HG03095 (cell line): ENCODE data around the gene UGT8.
"Not testable (repeated sequence)": the region's sequence is repeated elsewhere in the genome, so short reads cannot be mapped to it uniquely, and the experiment has no call there.

ENCODE experiments used
- ATAC-seq: cut with Tn5 transposase; IDR thresholded peaks from one replicate; pipeline ENCODE4 v1.9.1; 2021; ENCODE audit warnings: moderate library complexity; ENCODE audit not compliant: unreplicated experiment

The UGT8 gene, protein sequence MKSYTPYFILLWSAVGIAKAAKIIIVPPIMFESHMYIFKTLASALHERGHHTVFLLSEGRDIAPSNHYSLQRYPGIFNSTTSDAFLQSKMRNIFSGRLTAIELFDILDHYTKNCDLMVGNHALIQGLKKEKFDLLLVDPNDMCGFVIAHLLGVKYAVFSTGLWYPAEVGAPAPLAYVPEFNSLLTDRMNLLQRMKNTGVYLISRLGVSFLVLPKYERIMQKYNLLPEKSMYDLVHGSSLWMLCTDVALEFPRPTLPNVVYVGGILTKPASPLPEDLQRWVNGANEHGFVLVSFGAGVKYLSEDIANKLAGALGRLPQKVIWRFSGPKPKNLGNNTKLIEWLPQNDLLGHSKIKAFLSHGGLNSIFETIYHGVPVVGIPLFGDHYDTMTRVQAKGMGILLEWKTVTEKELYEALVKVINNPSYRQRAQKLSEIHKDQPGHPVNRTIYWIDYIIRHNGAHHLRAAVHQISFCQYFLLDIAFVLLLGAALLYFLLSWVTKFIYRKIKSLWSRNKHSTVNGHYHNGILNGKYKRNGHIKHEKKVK

DNA sequence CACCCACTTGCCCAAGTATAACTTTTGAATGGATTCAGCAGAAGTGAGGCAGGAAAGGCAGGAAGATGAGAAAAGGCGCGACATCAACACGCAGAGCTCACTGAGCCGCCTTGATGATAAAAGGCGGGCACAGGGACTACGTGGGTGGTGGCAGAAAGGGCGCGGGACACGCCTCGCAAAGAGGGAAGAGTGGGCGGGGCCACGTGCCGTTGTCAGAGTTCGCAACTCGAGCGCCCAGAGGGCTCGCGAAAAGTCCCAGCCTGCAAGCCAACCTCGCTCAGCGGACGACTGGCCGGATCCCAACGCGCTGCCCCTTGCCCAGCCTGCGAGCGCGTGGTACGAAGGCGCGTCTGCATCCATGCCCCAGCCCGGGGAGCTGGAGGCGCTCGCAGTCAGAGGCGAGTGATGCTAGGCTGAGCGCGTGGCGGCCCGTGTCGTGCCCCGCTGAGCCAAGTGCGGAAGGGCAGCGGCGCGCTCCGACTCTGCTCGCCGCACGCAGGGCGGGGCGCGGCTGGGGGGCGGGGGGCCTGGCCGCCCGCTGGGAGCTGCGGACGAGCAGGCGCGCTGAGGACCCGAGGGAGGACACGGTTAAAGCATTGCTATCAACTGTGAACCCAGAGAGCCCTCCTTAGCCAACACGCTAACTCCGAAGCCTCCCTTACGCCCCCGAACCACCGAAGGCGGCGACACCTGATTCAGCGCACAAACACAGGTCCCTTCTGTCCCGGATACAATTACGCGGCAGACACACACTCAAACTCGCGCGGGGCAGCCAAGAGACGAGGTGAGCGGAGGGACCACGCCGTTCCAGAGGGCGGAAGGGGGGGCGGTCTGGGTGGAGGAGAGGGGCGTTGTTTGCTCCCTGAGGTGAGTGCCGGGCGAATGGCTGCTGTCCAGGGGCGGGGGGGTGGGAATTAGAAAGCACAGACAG, at the start of gene UGT8:
UGT8 (plus strand) TSS at position 617 of the 931 bp plus-strand sequence. CDS start 24,074 bp downstream, outside the sequence.
- no peak for ATAC-seq

DNA sequence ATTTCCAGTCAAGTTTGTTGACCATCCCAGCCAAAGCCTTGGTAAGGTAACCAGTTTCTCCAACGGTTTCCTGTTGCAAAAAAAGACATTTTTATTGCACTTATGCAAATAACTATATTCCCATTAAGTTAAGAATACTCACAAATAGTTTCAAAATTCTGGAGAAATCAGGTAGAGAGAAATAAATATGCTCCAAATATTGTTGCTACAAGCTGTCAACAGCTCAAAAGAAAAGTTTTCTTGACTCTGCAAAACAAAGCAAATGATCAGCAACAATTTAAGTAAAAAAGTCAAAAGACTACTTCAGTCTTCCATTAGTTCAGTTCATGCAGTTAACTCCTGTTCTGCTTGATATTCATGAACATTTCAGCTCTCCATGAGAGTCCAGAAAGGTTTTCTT, 49.0 kb upstream of the UGT8 start:
- no peak for ATAC-seq

DNA sequence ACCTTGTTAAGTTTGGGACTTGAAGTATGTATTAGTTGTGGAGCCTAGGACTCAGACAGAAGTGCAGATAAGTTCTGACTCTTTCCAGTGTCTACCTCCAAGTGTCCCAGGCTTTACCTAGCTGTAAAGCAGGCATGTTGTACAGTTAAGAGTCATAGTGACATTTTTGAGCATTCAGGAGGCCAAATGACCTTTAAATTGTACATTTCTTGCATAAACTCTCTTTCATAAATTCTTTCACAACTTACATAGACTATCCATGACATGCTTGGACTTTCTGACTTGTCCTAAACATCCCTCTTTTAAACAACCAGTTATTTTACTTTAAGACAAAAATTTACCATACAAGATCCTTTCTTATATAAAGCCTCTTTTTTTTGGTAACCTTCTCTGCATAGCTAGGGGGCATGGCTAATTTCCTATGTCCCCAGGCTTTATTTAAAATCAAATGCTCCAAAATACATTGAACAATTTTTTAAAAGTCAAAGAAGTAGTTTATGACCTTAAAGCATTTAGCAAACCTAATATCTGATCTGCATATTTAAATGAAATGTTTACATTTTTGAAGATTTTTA, 40.1 kb upstream of the UGT8 start:
- ATAC-seq = no peak

DNA sequence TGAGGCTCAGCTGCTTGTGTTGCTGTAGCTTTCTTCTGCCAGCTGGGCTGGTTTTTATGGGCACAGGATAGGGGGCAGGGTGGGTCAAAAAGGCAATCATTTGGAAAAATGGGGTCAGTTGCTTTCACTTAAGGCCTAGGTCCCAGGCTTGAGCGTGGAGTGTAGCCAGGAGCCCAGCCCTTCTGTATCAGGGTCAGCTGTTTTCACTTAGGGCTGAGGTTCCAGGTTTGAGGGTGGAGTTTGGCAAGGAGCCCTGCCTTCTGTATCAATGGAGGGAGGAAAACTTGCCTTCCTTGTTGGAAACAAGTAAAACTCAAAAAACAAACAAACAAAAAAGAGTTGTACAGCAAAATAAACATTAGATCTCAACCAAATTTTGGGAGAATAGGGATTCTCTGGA, 37.0 kb upstream of the UGT8 start:
- no peak for ATAC-seq

DNA sequence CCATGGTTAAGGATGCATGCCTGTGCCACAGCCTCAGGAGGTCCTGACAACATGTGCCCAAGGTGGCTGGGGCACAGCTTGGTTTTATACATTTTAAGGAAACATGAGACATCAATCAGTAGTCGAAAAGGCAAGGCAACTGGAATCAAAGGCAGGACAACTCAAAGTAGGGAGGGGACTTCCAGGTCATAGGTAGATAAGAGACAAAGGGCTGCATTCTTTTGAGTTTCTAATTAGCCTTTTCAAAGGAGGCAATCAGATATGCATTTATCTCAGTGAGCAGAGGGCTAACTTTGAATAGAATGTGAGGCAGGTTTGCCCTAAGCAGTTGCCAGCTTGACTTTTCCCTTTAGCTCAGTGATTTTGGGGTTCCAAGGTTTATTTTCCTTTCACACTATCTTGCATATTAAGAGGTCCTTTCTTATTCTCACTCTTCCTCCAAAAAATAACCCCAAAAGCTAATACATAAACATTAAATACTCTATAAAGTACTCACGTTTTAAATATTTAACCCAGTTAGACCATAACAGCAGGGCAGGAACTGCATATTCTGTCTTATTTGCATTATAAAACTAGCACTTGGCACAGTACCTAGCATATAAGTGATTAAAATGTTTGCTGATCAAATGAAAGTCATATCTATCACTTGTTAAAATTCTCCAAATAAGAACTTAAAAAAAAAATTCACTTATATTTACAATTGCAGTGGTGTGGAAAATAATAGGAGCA, 36.3 kb upstream of the UGT8 start:
- no peak for ATAC-seq

DNA sequence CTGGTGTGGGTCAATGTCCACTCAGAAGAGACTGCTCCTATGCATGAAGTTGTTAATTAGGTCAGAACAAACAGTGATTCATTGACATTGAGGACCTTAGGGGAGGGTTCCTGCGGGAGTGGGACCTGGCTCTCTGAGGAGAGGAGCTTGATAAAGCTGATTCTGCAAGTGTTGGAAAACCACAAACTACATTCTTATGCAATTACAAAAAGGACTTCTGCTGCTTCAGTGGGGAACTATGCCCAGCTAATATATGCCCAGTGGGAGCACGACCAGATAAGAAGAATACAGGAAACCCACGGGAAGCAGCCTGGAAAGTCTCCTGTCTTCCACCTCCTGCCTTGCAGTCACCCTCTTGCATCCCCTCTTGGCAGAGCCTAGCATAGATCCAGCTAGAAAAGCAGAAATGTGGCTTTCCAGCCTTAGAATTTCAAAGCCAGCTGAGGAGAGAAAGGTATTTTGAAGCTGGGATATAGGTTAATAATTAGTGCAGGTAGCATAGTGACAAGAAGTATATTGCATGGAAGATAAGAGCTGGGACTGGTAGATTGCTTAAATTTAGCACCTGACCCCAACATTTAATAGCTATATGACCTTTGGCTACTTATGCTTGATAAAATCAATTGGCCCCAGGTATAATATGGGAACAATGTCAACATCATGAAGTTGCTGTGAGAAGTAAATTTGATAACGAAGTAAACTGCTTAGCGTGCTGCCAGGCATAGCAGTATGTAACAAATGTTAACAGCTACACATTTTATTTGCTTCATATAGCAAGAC, 34.9 kb upstream of the UGT8 start:
- no peak for ATAC-seq

DNA sequence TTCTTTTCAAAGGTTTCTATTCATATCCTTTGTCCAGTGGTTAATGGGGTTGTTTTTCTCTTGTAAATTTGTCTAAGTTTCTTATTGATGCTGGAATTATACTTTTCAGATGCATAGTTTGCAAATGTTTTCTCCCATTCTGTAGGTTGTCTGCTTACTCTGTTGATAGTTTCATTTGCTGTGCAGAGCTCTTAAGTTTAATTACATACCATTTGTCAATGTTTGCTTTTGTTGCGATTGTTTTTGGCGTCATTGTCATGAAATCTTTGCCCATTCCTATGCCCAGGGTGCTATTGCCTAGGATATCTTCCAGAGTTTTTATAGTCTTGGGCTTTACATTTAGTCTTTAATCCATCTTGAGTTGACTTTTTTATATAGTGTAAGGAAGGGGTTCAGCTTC, 21.2 kb upstream of the UGT8 start:
- no peak for ATAC-seq

DNA sequence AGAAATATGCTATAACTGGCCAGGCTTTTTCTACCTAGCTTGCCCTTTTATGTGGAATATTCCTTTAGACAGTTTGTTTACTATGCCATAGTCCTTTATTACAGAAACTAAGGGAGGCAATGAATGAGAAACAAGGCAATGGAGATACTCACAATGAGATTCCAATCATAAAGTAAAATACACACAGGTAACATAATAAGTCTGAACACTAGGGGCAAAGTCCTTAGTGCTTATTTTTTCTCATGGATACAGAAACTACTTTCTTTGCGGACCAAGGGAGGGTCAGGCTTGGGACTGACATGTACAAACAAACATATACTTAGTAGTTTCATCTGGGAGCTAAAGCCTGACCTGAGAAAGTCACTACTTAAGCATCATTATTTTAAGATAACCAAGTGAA, 16.0 kb upstream of the UGT8 start:
- ATAC-seq = no peak

DNA sequence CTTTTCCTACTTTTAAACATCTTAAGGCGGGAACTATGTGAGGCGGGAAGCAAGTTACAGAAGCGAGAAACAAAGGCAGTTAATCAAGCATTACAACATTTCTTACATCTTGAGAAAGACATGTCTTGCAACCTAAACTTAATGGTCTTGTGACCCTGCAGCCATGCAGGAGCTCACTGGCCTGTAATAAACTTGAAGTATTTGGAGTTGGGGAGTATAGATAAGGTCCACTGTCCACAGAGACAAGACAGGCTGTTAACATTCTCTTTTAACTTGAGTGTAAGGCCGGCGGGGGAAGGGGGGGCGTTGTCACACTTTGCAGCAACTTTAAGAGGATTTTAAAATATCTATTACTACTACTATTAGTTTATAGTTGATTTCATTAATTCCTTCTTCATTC, 10.3 kb upstream of the UGT8 start:
- no peak for ATAC-seq

DNA sequence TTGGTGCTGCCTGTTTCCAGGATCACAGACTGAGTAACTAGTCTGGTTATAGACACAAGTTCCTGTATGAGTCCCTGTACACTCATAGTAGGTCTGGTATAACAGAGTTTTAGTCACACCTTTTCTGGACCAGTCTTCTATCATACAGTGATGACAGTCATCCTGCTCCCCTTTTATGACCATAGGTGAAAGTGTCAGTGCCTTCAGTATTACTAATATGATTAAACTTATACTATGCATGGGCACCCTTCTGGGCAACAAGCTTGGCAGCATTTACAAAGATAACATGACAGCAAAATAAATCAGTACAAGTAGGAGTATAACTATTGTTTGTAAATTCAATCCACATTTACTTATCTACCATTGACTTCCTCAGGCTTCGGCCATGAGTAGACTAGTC, 8.2 kb upstream of the UGT8 start:
- not testable (repeated sequence) for ATAC-seq

DNA sequence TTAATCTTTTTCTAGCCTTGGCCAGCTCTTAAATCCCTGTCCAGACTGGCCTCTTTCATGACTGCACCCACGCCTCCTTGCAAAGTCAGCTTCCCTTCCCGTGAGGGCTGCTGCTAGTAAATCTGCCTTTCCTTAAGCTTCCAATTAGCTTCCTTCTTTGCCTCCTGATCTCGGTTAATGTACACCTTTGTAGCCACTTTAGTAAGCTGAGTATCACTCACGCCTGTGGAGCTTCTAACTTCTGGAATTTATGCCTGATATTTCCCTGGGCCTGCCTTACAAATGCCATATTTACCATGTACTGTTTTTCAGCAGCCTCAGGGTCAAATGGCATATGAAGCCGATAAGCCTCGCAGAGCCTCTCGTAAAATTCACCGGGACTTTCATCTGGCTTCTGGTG, 5.1 kb upstream of the UGT8 start:
- ATAC-seq = no peak

DNA sequence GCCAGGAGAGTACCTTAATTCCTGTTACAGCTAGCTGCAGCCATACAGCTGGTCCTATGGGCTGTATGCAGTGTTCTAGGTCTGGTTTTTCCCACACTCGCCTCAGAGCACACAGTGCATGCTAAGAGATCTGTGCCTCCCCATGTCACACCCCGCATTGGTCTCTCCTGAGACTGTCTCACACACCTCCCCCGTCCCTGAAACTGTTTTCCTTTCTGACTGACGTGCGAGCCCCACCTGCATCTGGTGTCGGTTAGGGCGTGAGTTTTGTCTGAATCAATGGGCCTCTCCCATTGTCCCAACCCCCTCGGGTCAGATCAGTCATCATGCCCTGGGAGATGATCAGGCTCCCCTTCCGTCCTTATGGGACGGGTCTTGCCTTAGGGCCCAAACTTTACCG, 3.4 kb upstream of the UGT8 start:
- no peak for ATAC-seq

DNA sequence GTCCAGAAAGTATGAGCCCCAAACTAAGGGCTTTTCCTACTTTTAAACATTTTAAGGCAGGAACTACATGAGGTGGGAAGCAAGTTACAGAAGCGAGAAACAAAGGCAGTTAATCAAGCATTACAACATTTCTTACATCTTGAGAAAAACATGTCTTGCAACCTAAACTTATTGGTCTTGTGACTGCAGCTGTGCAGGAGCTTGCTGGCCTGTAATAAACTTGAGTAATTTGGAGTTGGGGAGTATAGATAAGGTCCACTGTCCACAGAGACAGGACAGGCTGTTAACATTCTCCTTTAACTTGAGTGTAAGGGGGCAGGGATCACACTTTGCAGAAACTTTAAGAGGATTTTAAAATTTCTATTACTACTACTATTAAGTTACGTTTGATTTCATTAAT, 2.7 kb upstream of the UGT8 start:
- ATAC-seq = no peak

DNA sequence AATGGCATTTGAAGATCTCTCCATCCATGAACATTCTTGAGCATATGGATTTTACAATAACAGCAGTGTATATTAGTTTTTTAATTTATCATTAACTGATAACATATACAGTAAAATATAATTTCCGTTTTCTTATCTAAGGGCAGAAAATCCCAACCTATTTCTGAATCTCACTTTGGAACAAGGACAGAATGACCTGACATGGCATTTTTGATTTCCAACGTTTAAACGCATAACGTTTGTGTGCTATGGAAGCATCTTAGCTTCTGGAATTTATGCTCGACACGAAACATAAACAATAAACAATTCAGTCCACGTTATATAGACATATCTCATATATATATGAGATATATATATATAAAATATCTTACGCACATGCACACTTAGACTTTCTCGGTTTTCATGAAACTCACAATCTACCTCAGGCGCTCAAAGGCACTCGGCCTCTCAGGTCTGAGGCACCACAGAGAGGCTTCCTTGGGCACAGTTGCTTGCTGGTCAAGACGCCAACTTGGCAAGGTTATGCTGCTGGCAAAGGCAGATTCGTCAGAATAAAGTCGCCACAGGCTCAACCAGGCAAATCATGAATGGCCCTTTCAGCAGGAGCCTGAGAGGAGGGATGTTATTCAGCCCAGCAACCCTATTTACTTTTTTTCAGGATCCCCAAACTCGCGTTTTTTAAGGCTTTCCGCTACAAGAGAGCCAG, 1.0 kb upstream of the UGT8 start:
- ATAC-seq = no peak

DNA sequence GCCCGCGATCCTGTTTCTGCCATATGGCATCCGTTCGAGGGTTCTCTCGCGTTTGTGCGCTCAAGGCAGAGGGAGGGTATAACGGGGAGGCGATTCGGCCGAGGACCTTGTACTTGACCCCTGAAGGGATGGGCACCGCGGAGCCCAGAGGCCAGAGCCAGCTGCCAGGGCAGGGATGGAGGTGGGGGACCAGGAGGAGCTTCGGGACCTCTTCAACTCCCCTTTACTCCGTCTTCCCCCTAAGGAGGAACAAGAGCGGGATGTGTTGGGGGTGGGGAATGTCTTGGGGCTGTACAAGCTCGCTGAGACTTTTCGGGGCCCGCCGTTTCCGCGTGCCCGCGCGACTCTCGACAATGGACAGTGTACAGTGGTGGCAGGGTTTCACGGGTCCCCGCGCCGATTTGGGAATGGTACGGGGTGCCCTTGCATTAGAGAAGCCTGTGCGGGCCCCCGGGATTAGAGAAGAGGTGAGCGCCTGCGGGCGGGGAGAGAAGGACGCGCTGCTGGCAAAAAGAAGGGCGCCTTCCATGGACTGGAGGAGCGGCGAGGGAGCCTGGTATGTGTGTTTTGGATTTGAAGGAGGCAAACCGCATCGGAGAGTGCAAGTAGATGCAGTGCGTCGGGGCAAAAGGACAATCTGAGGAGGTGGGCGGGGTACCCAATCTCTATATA, 760 bp downstream of the UGT8 start:
- ATAC-seq = no peak

DNA sequence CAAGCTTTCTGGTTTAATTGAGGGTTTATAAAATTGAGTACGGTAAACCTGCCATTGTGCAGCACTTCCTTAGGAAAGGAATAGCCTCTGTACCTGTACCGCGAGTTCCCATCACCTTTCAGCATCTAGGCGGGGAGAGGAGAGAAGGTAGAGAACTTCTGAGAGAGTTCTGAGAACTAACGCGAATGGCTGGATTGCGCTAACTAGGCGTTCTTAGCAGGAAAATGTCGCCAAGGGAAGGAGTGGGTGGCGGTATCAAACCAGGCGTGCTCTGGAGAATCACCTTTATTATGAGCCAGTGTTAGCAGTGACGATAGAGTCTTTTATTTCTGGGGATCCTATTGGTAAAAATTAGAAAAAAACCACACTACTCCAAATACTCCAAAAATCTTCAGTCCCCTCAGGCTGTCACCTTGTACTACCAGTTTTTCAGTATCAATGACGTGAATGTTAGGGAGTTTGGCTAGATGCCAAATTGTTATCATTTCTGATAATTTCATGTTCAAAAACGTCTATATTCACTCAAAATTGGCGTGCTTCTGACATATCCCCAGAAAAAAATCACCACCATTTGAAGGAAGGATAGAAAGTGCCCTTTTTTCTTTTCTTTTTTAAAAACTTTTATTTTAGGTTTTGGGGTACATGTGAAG, 1.4 kb downstream of the UGT8 start:
- no peak for ATAC-seq

DNA sequence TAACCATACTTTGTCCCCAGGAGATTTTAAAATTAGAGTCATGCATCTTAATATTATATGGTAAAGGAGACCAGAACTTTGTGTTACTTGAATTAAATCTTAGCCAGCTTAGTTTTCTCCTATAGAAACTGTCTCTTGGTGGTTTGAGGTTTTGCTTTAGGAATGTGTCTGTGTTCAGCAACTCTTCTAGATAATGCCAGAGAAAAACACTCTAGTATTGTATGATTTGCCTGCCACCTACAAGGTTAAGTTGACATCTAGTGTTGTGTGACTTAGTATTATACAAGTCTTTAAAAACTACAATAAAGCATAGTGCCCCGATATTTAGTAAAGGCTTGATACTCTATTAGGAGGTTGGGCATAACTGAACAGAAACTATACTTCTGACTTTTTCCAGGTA, 2.1 kb downstream of the UGT8 start:
- ATAC-seq = no peak

DNA sequence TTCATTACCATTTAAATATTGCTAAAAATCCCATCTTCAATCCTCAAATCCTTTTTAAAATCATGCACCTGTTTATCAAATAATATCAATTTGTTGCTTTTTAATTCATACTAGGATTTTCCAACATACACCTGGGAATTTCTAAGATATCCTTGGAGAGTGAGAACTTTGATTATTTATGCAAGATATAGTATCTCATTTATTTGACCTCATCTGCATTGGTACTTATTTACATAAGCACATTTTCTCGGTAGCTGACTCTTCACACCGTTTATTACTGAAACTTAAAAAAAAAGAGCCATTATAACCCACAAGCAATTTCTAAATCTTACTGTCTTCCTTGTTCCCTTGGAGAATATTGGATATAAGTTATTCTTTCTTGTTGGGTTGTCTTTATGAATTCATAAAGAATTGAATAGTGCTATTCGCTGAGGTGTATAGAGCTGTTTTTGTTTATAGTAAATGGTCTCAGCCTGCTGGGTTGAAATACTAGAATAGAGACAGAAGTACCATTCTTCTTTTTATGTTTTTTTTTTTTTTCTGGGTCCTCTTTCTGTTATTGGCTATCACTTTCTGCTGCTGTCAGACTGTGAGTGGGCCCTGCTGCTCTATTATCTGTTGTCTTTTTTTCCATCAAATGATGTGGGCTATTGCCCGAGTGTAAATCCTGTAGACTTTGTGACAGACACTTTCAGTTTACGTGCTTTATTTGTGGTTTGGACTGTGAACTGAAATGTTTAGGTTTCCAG, 2.9 kb downstream of the UGT8 start:
- ATAC-seq = peak; percentile 33
